ENCODE data around the gene CABP5.

DNA sequence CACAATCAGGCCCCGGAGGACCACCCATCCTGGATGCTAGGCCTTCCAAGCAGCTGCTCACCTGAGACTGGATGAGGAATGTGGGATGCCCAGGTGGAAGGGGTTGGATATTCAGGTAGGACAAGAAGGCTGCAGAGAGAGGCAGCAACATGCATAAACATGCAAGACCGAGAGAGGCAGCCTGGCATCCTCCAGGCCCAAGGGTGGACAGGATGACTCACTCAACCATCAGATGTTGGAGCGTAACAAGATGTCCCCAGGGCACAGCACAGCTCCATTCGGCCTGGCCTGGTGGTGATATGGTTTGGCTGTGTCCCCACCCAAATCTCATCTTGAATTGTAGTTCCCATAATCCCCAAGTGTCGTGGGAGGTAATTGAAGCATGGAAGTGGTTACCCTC, 10.0 kb upstream of the CABP5 start:
- TF ChIP-seq EP300 (IDR thresholded peaks at IDR 0.05) (no peak), POLR2AphosphoS5 (IDR thresholded peaks at IDR 0.05) (no peak), POLR2A (IDR thresholded peaks at IDR 0.05) (no peak)
- TF ChIP-seq, protein P1, sequence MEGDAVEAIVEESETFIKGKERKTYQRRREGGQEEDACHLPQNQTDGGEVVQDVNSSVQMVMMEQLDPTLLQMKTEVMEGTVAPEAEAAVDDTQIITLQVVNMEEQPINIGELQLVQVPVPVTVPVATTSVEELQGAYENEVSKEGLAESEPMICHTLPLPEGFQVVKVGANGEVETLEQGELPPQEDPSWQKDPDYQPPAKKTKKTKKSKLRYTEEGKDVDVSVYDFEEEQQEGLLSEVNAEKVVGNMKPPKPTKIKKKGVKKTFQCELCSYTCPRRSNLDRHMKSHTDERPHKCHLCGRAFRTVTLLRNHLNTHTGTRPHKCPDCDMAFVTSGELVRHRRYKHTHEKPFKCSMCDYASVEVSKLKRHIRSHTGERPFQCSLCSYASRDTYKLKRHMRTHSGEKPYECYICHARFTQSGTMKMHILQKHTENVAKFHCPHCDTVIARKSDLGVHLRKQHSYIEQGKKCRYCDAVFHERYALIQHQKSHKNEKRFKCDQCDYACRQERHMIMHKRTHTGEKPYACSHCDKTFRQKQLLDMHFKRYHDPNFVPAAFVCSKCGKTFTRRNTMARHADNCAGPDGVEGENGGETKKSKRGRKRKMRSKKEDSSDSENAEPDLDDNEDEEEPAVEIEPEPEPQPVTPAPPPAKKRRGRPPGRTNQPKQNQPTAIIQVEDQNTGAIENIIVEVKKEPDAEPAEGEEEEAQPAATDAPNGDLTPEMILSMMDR (IDR thresholded peaks at IDR 0.05): no peak
